HG03025 (cell line): ENCODE data around the gene GCNT2.
"Not testable (repeated sequence)": the region's sequence is repeated elsewhere in the genome, so short reads cannot be mapped to it uniquely, and the experiment has no call there.

Source experiments
- ATAC-seq: cut with Tn5 transposase; IDR thresholded peaks from one replicate; pipeline ENCODE4 v1.9.1; 2021; ENCODE audit warnings: mild to moderate bottlenecking, moderate library complexity; ENCODE audit not compliant: unreplicated experiment, low FRiP score

The GCNT2 gene

GRCh38 chr6:10543488-10543887 lies 22.3 kb downstream of the GCNT2 start:
- ATAC-seq: no peak

GRCh38 chr6:10545482-10545881 lies 24.3 kb downstream of the GCNT2 start:
- no peak for ATAC-seq

DNA sequence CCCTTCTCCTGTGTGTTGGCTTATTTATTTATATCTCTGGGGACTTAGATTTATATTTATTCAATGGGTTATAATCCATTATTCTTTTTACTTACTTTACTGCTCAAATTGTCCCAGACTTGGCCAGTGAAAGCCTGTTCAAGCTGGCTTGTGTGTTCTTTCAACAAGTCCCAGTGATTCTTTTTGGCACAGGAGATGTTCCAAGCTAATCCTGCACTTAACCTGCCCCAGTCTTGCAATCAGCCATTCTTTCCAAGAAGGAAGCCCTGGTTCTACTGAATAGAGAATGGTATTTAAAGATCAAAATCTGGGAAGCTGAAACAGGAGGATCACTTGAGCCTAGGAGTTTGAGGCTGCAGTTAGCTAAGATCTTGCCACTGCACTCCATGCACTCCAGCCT lies 26.7 kb downstream of the GCNT2 start:
- no peak for ATAC-seq

- no peak for ATAC-seq
Observed at GRCh38 chr6:10550764-10551163, 29.6 kb downstream of the GCNT2 start.

DNA sequence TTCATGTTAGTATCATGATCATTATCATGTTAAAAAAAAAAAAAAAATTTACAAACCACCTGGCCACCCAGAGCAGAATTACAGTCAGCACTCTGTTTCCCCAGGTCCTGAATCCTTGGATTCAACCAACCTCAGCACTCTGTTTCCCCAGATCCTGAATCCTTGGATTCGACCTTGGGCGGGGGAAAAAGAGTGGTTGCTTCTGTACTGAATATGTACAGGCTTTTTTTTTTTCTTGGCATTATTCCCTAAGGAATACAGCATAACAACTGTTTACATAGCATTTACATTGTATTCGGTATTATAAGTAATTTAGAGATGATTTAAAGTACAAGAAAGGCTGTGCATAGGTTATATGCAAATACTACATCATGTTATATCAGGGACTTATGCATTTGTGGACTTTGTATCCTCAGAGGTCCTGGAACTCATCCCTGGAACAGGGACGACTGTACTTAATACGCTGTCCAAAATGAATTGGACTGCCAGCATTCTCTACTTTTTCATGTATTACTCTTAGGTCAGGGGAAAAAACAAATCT lies 31.2 kb downstream of the GCNT2 start:
- ATAC-seq: no peak

DNA sequence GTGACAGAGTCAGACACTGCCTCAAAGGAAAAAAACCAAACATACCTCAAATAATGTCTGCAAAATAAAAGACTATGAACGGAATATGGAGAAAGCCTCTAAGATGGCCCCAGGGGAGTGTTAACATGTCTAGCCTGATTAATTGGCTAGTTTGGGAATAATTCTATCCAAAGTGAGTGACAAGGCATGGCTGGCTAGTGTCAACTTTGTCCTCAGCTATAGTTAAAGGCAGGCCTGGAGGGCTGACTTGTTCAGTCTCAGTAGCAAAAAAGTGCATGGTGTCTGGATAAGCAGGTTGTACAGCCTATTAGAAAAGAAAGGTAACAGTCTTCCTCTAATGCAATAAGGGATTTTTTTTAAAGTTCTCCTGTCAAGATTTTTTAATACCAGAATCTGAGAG lies 32.7 kb downstream of the GCNT2 start:
- no peak for ATAC-seq

GRCh38 chr6:10554826-10555225 lies 33.7 kb downstream of the GCNT2 start:
- ATAC-seq: no peak

DNA sequence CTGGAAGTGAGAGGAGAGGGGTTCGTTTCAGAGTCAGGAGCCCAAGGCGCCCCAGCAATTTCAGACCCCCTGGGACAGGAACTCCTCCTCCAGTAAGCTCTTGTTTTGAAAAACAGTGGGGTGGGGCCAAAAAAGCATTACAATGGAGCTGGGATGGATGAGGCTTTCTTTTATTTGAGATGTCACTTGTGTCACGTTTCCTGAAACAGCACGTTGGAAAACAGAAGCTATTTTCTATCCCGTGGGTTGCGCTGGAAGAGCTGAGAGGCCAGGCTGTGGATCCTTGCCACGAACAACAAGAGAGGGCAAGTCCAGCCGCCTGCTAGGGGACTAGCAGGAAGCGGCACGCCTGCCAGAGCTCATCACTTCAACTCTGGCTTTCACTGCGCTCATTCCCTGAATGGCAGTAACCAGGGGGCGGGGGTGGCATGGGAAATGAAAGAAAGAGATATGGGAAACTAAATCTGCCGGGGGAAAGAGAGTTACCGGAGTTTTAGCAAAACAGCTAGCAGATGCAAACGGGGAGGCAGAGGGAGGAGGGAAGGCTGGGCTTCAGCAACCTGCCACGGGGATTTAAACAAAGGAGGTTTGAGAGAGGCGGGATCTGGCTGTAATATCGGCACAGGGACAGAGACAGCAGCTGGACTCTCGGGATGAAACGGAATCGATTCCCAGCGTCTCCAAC lies 34.6 kb downstream of the GCNT2 start:
- no peak for ATAC-seq

DNA sequence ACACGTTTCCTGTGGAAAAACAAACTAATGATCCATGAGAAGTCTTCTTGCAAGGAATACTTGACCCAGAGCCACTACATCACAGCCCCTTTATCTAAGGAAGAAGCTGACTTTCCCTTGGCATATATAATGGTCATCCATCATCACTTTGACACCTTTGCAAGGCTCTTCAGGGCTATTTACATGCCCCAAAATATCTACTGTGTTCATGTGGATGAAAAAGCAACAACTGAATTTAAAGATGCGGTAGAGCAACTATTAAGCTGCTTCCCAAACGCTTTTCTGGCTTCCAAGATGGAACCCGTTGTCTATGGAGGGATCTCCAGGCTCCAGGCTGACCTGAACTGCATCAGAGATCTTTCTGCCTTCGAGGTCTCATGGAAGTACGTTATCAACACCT lies 35.4 kb downstream of the GCNT2 start:
- ATAC-seq: no peak

DNA sequence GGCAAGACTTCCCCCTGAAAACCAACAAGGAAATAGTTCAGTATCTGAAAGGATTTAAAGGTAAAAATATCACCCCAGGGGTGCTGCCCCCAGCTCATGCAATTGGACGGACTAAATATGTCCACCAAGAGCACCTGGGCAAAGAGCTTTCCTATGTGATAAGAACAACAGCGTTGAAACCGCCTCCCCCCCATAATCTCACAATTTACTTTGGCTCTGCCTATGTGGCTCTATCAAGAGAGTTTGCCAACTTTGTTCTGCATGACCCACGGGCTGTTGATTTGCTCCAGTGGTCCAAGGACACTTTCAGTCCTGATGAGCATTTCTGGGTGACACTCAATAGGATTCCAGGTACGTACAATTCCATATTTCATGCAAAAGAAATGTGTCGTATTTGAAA lies 35.8 kb downstream of the GCNT2 start:
- no peak for ATAC-seq

- no peak for ATAC-seq
Observed at GRCh38 chr6:10557913-10558312, 36.8 kb downstream of the GCNT2 start.

DNA sequence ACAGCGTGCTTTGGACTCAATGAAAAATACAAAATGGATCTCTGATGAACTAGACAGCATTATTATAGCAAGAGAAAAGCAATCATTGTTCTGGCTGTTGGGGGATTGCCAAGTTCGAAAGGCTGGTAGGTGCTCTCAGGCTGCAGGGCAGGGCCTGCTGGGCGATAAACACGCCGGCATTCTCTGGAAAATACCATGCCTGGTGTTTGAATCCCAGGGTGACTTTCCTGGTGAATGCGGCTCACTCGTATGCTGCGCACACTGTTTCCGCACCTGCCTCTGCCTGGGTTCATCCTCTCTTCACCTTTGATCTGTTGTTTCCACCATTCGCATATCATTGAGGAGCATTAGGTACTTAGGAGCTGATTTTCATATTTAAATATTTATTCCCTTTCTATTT lies 37.4 kb downstream of the GCNT2 start:
- no peak for ATAC-seq

DNA sequence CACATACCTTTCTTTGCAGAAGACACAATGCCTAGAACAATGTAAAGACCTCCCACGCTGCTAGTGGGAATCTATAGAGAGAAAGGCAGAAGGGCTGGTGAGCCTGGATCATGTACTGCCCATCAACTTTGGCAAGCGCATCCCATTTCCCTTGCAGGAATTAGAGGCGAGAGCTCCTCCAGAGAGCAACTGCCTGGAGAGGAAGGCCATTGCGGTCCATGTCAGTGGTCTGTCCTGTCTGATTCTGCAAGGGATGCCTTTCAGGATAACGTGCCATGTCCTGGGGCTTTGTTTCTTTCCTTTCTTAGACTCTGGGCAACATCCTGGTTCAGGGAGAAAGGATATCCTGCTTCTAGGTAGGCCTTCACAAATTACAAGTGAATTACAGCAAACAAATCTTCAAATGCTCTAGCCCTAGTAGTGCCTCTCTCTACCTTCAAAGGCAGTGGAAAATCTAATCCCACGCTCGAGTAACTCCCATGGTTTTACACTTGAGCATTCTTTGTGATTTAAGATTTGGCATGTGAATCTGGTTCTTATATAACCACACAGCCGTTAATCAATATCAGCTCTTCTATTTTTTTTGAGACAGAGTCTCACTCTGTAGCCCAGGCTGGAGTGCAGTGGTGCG lies 38.5 kb downstream of the GCNT2 start:
- ATAC-seq: no peak

- no peak for ATAC-seq
Observed at GRCh38 chr6:10561611-10562199, 40.6 kb downstream of the GCNT2 start.

DNA sequence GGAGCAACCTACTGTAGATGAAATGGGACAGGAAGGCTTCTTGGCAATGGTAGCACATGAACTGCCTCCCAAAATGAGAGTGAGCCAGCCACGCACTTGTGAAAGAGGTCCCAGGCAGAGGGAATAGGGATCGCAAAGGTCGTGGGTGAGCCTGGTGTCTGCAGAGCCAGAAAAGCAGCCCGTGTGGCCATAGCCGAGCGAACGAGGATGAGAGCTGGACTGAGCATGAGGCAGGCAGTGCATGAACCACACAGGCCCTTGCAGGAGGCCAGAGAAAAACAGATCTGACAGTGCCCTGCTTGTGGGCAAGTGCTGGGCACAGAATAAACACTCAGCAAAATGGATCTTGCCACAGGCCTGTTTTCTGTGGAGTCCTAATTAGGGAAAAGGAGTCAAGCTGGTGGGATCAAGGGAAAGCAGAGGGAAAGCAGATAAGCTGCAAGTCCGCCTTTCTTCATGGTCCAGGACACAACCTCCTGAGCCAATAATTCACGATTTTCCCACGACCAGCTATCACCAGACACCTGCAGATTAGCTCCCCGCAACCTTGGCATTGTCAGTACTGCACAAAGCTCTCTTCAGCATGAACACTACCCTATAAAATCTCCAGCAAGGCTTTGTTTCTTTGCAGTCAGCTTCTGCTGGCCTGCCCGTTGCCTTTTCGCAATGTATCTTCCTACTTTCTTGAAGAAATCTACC lies 44.0 kb downstream of the GCNT2 start:
- no peak for ATAC-seq

GRCh38 chr6:10565913-10566312 lies 44.8 kb downstream of the GCNT2 start:
- ATAC-seq: no peak

DNA sequence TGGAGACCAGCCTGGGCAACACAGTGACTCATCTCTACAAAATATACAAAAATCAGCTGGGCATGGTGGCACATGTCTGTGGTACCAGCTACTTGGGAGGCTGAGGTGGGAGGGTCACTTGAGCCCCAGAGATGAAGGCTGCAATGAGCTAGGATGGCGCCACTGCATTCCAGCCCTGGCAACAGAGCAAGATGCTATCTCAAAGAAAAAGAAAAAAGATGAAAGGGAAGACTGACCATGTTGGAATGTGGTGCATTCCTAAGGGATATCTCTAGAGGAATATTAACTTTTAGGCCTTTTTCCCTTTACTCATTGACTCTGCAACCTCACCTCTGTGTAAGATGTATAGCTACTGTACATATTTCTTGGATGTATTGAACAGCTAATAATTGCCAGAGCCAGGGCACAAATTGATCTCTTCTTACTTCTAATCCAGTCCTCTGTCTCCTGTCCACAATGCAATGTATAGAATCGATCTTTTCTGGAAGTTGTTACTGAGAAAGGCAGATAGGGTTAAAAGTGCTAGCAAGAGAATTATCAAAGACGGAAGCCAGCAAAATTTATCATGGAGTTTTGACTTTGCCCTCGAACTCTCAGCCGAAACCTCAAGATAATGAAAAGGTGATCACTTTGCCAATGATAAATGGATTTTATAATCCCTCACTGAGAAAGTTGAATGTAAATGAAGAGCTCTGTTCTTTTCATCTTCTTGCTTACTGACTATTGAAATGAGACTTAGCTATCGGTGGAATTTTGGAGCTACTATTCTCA lies 46.3 kb downstream of the GCNT2 start:
- no peak for ATAC-seq

DNA sequence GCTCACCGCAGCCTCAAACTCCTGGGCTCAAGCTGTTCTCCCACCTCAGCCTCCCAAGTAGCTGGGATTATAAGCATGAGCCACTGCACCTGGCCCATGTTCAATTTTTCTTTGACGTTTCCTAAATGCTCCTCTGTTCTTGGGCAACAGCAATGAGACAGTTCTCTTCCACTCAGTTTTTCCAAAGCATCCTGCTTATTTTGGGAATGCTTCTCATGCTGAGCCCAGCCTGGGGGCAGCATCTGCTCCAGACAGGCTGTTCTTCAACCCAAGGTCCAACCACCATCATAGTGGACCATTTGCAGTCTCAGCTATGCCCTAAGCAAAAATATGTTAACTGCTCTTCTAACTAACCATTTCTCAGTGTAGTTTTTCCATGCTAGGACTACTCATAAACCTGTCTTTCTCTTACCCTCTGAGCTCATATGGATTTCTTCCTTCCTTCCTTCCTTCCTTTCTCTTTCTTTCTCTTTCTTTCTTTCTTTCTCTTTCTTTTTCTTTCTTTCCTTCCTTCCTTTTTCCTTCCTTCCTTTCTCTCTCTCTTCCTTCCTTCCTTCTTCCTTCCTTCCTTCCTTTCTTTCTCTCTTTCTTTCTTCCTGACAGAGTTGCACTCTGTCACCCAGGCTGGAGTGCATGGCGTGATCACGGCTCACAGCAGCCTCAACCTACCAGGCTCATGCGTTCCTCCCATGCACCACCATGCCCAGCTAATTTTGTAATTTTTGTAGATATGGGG lies 48.4 kb downstream of the GCNT2 start:
- no peak for ATAC-seq

DNA sequence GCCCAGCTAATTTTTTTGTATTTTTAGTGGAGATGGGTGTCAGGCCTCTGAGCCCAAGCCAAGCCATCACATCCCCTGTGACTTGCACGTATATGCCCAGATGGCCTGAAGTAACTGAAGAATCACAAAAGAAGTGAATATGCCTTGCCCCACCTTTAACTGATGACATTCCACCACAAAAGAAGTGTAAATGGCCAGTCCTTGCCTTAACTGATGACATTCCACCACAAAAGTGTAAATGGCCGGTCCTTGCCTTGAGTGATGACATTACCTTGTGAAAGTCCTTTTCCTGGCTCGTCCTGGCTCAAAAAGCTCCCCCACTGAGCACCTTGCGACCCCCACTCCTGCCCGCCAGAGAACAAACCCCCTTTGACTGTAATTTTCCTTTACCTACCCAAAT lies 54.4 kb downstream of the GCNT2 start:
- not testable (repeated sequence) for ATAC-seq

DNA sequence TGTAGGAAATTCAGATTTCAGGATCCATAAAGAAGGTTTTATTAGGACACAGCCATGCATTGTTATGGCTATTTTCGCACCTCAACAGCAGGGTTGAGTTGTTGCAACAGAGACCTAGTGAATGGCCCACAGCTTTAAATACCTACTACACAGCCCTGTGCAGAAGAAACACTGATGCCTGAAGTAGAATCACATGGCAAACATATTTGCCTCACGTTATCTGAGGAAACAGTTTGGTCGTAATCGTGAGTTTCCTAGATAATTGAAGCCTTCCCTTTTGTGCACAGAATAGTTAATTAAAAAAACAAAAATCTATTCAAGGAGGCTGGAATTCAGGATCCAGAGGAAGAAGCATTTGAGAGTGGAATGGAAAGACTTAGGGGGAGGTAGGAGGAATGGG lies 55.1 kb downstream of the GCNT2 start:
- no peak for ATAC-seq
